Progenitor cell of endocrine pancreas (in vitro differentiated cells): ENCODE results near the gene DPY30. TPM values are rescaled to one million over a fixed set of nuclear protein-coding genes. Genes with fewer than 3 reads are reported as not detected.

Source experiments
- DNase-seq: peaks from one replicate; pipeline ENCODE4 v3.0.0; 2021; ENCODE audit warnings: low spot score; ENCODE audit not compliant: unreplicated experiment
- H3K27ac Mint-ChIP-seq: 2 replicates; pipeline ENCODE4 v1.8.0; 2021; ENCODE audit warnings: mild to moderate bottlenecking, moderate library complexity, mixed read lengths
- H3K27me3 Mint-ChIP-seq: 2 replicates; pipeline ENCODE4 v1.8.0; 2021; ENCODE audit warnings: mixed read lengths
- H3K36me3 Mint-ChIP-seq: 2 replicates; pipeline ENCODE4 v1.8.0; 2022; ENCODE audit warnings: mixed read lengths; ENCODE audit not compliant: insufficient read depth
- H3K4me1 Mint-ChIP-seq: 2 replicates; pipeline ENCODE4 v1.8.0; 2021; ENCODE audit warnings: low read depth, mixed read lengths
- H3K4me3 Mint-ChIP-seq: 2 replicates; pipeline ENCODE4 v1.8.0; 2021; ENCODE audit warnings: low read depth, mild to moderate bottlenecking, moderate library complexity, mixed read lengths
- H3K9me3 Mint-ChIP-seq: 2 replicates; pipeline ENCODE4 v1.8.0; 2021; ENCODE audit warnings: low read depth, mixed read lengths
- CTCF ChIP-seq: fragments of 200-600 bp; sonication (generic); IDR thresholded peaks from one replicate; pipeline ENCODE4 v1.5.0; 2021; ENCODE audit warnings: antibody characterized with exemption, mild to moderate bottlenecking; ENCODE audit not compliant: unreplicated experiment
- long read RNA-seq: library from polyadenylated mRNA; unstranded; transcript quantifications from one replicate; pipeline ENCODE4 v2.0.0, GENCODE V29; 2020
- total RNA-seq: library from RNA; stranded (reverse); gene quantifications from 2 replicates; pipeline ENCODE4 v1.2.1, GENCODE V29; 2021

The DPY30 gene
- 99.2 and 101 TPM in 2 replicates for total RNA-seq
- long read RNA-seq, transcript DPY30-202 (5 exons, 708 nt) = major isoform, 20 of 30 reads
- long read RNA-seq, partial matches to known transcripts = 3 of 30 reads
- long read RNA-seq, other reads (novel, unspliced or antisense) = 5 of 30 reads

GRCh38 chr2:32039447-32040219 lies at the start of gene DPY30:
Gene DPY30 (minus strand): TSS chr2:32039805. CDS start chr2:32039456, 349 bp downstream.
- H3K4me1 Mint-ChIP-seq = peaks cover 8% of the 10 kb centered on the region
- no peaks in the 10 kb centered on the region for H3K27me3 Mint-ChIP-seq
- H3K36me3 Mint-ChIP-seq = peaks cover 4% of the 10 kb centered on the region
- DNase-seq = peak; percentile 89
- no peak for TF ChIP-seq CTCF
- H3K4me3 Mint-ChIP-seq = peak within 1 kb of the TSS; percentile 97
- peak within 1 kb of the TSS; percentile 95 for H3K27ac Mint-ChIP-seq
- no peaks in the 10 kb centered on the region for H3K9me3 Mint-ChIP-seq

GRCh38 chr2:32074134-32074506 lies 34.5 kb upstream of the DPY30 start:
- H3K36me3 Mint-ChIP-seq = peaks cover 10% of the 10 kb centered on the region

GRCh38 chr2:32067549-32067948 lies 27.9 kb upstream of the DPY30 start:
- Mint-ChIP-seq H3K9me3 (no peaks in the 10 kb centered on the region), H3K27me3 (no peaks in the 10 kb centered on the region), H3K27ac (no peak overlapping the region), H3K4me3 (no peak overlapping the region), H3K36me3 (peaks cover 11% of the 10 kb centered on the region), H3K4me1 (peaks cover 8% of the 10 kb centered on the region)
- DNase-seq = no peak
- no peak for TF ChIP-seq CTCF

More at GRCh38 chr2:32074134-32074506, 34.5 kb upstream of the DPY30 start:
- H3K4me1 Mint-ChIP-seq = peaks cover 1% of the 10 kb centered on the region
- no peak for TF ChIP-seq CTCF
- no peaks in the 10 kb centered on the region for H3K27me3 Mint-ChIP-seq
- no peak for DNase-seq
- no peak overlapping the region for H3K27ac Mint-ChIP-seq
- no peak overlapping the region for H3K4me3 Mint-ChIP-seq
- no peaks in the 10 kb centered on the region for H3K9me3 Mint-ChIP-seq

- TF ChIP-seq CTCF = no peak
- no peak for DNase-seq
- H3K27ac Mint-ChIP-seq = peak overlapping the region; percentile 92
- H3K4me3 Mint-ChIP-seq = peak overlapping the region; percentile 98
- peaks cover 11% of the 10 kb centered on the region for H3K4me1 Mint-ChIP-seq
- no peaks in the 10 kb centered on the region for H3K9me3 Mint-ChIP-seq
- H3K27me3 Mint-ChIP-seq = no peaks in the 10 kb centered on the region
- peaks cover 3% of the 10 kb centered on the region for H3K36me3 Mint-ChIP-seq
Observed at GRCh38 chr2:32064713-32065112, 25.1 kb upstream of the DPY30 start.

- no peaks in the 10 kb centered on the region for H3K27me3 Mint-ChIP-seq
- no peak for TF ChIP-seq CTCF
- no peaks in the 10 kb centered on the region for H3K9me3 Mint-ChIP-seq
- H3K27ac Mint-ChIP-seq = peak overlapping the region; percentile 92
- peaks cover 11% of the 10 kb centered on the region for H3K4me1 Mint-ChIP-seq
- H3K4me3 Mint-ChIP-seq = peak overlapping the region; percentile 98
- peaks cover 3% of the 10 kb centered on the region for H3K36me3 Mint-ChIP-seq
- no peak for DNase-seq
Observed at GRCh38 chr2:32064021-32064601, 24.5 kb upstream of the DPY30 start.
